Endothelial cell (in vitro differentiated cells): ENCODE results near the gene PPP1R3F. TPM values are rescaled to one million over a fixed set of nuclear protein-coding genes. Genes with fewer than 3 reads are reported as not detected.

ENCODE experiments used
- DNase-seq: peaks from one replicate; pipeline ENCODE4 v3.0.0; 2021; ENCODE audit warnings: low spot score
- H3K27ac Mint-ChIP-seq: one replicate; pipeline ENCODE4 v1.8.0; 2021; ENCODE audit warnings: mixed read lengths, inconsistent platforms; ENCODE audit not compliant: unreplicated experiment
- H3K27me3 Mint-ChIP-seq: one replicate; pipeline ENCODE4 v1.8.0; 2021; ENCODE audit warnings: mild to moderate bottlenecking, moderate library complexity, mixed read lengths, inconsistent platforms; ENCODE audit not compliant: unreplicated experiment
- H3K36me3 Mint-ChIP-seq: one replicate; pipeline ENCODE4 v1.8.0; 2021; ENCODE audit warnings: mild to moderate bottlenecking, low read depth, mixed read lengths, inconsistent platforms; ENCODE audit not compliant: unreplicated experiment
- H3K4me1 Mint-ChIP-seq: one replicate; pipeline ENCODE4 v1.8.0; 2021; ENCODE audit warnings: mild to moderate bottlenecking, mixed read lengths, inconsistent platforms; ENCODE audit not compliant: unreplicated experiment
- H3K4me3 Mint-ChIP-seq: one replicate; pipeline ENCODE4 v1.8.0; 2021; ENCODE audit warnings: mild to moderate bottlenecking, mixed read lengths, inconsistent platforms; ENCODE audit not compliant: unreplicated experiment
- H3K9me3 Mint-ChIP-seq: one replicate; pipeline ENCODE4 v1.8.0; 2021; ENCODE audit warnings: mixed read lengths, inconsistent platforms; ENCODE audit not compliant: unreplicated experiment
- CTCF ChIP-seq: fragments of 200-600 bp; sonication (generic); IDR thresholded peaks from one replicate; pipeline ENCODE4 v1.5.0; 2021; ENCODE audit warnings: antibody characterized with exemption; ENCODE audit not compliant: unreplicated experiment
- total RNA-seq: library from RNA; stranded (reverse); fragmentation: NEBNext Ultra II Directional; extraction: Animal tissue kit (Norgen Biotek cat#: 25700); gene quantifications from one replicate; pipeline ENCODE4 v1.2.1, GENCODE V29; 2021; ENCODE audit not compliant: unreplicated experiment

PPP1R3F gene
- total RNA-seq, 1 donor from 2014 or later = 6.0 TPM

GRCh38 chrX:49270249-49270921, 792 bp downstream of the PPP1R3F start:
- Mint-ChIP-seq H3K4me3 (no peak overlapping the region), H3K36me3 (peaks cover 4% of the 10 kb centered on the region), H3K4me1 (peaks cover 24% of the 10 kb centered on the region), H3K9me3 (no peaks in the 10 kb centered on the region), H3K27ac (no peak overlapping the region), H3K27me3 (peaks cover 13% of the 10 kb centered on the region)
- DNase-seq = no peak
- TF ChIP-seq CTCF = no peak

- Mint-ChIP-seq H3K36me3 (peaks cover 4% of the 10 kb centered on the region), H3K27ac (peak overlapping the region; percentile 61), H3K27me3 (peaks cover 13% of the 10 kb centered on the region)
Measured at GRCh38 chrX:49271341-49271740, 1.7 kb downstream of the PPP1R3F start.

GRCh38 chrX:49272421-49272820, 2.8 kb downstream of the PPP1R3F start:
- H3K9me3 Mint-ChIP-seq = no peaks in the 10 kb centered on the region
- no peak overlapping the region for H3K4me3 Mint-ChIP-seq
- peaks cover 4% of the 10 kb centered on the region for H3K36me3 Mint-ChIP-seq
- H3K27me3 Mint-ChIP-seq = peaks cover 13% of the 10 kb centered on the region
- peaks cover 21% of the 10 kb centered on the region for H3K4me1 Mint-ChIP-seq
- no peak for TF ChIP-seq CTCF
- no peak for DNase-seq
- no peak overlapping the region for H3K27ac Mint-ChIP-seq

More at GRCh38 chrX:49271341-49271740, 1.7 kb downstream of the PPP1R3F start:
- Mint-ChIP-seq H3K4me3 (peak overlapping the region; percentile 78), H3K4me1 (peaks cover 24% of the 10 kb centered on the region), H3K9me3 (no peaks in the 10 kb centered on the region)
- no peak for DNase-seq
- TF ChIP-seq CTCF = no peak

GRCh38 chrX:49273181-49273727, 3.7 kb downstream of the PPP1R3F start:
- peaks cover 18% of the 10 kb centered on the region for H3K4me1 Mint-ChIP-seq
- H3K4me3 Mint-ChIP-seq = no peak overlapping the region
- no peak overlapping the region for H3K27ac Mint-ChIP-seq
- no peaks in the 10 kb centered on the region for H3K9me3 Mint-ChIP-seq
- no peak for TF ChIP-seq CTCF
- H3K36me3 Mint-ChIP-seq = peaks cover 4% of the 10 kb centered on the region
- no peak for DNase-seq
- peaks cover 11% of the 10 kb centered on the region for H3K27me3 Mint-ChIP-seq

GRCh38 chrX:49276207-49276606, 6.6 kb downstream of the PPP1R3F start:
- Mint-ChIP-seq H3K27me3 (peaks cover 5% of the 10 kb centered on the region), H3K27ac (no peak overlapping the region), H3K4me3 (no peak overlapping the region), H3K9me3 (no peaks in the 10 kb centered on the region), H3K4me1 (peaks cover 8% of the 10 kb centered on the region), H3K36me3 (no peaks in the 10 kb centered on the region)
- DNase-seq = no peak
- TF ChIP-seq CTCF = no peak
